ENCODE results near the gene GNG8. TPM values are rescaled to one million over a fixed set of nuclear protein-coding genes. Genes with fewer than 3 reads are reported as not detected.

GNG8 gene
- total RNA-seq, 1 experiment from 2014 or later: not detected

- no peak overlapping the region for H3K4me3 ChIP-seq (ENCODE audit: low read depth in 2 of 2, low read length in 2 of 2)
- no peaks in the 10 kb centered on the region for H3K36me3 ChIP-seq (ENCODE audit: control insufficient read depth, insufficient read depth, low read length)
- DNase-seq (ENCODE audit: low read depth, low spot score) (no peak), ATAC-seq (no peak)
- no peaks in the 10 kb centered on the region for H3K27me3 ChIP-seq (ENCODE audit: control insufficient read depth, insufficient read depth, low read length)
- intact Hi-C loops (cut with micrococcal nuclease; ENCODE audit: unreplicated experiment) (no loop called here), in situ Hi-C loops (cut with HindIII; ENCODE audit: low pct_unique_long_range_greater_than_20kb, low sequenced_read_pairs) (no loop called here)
- no peak overlapping the region for H3K27ac ChIP-seq (ENCODE audit: low read length)
- CTCF ChIA-PET: no interaction called here
- H3K9me3 ChIP-seq (ENCODE audit: control insufficient read depth, insufficient read depth, low read depth, low read length): no peaks in the 10 kb centered on the region
- POLR2A ChIA-PET: no interaction called here
- no TSS peak for BruUV-seq (replicated peaks)
- TF ChIP-seq SIN3A (IDR thresholded peaks at IDR 0.05; ENCODE audit: borderline replicate concordance, insufficient read depth, low read depth, low read length): no peak
- no peak for TF ChIP-seq POLR2AphosphoS5 (IDR thresholded peaks at IDR 0.05; ENCODE audit: low read depth, low read length)
- no peak for TF ChIP-seq TCF7L2 (IDR thresholded peaks at IDR 0.05; ENCODE audit: low read depth, low read length)
- no peak for TF ChIP-seq REST (IDR thresholded peaks at IDR 0.05; ENCODE audit: insufficient read depth in 1 of 2, low read depth in 2 of 2, low read length in 1 of 2)
- TF ChIP-seq CTCF (IDR thresholded peaks at IDR 0.05): no peak
- H3K4me1 ChIP-seq (ENCODE audit: control insufficient read depth, insufficient read depth, low read length): no peaks in the 10 kb centered on the region
Measured at GRCh38 chr19:46586294-46586693, 49.7 kb downstream of the GNG8 start.

- in situ Hi-C loops (cut with HindIII; ENCODE audit: low pct_unique_long_range_greater_than_20kb, low sequenced_read_pairs): no loop called here
- POLR2A ChIA-PET: no interaction called here
Measured at GRCh38 chr19:46585539-46585938, 50.5 kb downstream of the GNG8 start.

More at GRCh38 chr19:46585539-46585938, 50.5 kb downstream of the GNG8 start:
- no peak for ATAC-seq
- Histone ChIP-seq H3K4me3 (ENCODE audit: low read depth in 2 of 2, low read length in 2 of 2) (no peak overlapping the region), H3K9me3 (ENCODE audit: control insufficient read depth, insufficient read depth, low read depth, low read length) (no peaks in the 10 kb centered on the region), H3K36me3 (ENCODE audit: control insufficient read depth, insufficient read depth, low read length) (no peaks in the 10 kb centered on the region), H3K27ac (ENCODE audit: low read length) (no peak overlapping the region), H3K4me1 (ENCODE audit: control insufficient read depth, insufficient read depth, low read length) (no peaks in the 10 kb centered on the region), H3K27me3 (ENCODE audit: control insufficient read depth, insufficient read depth, low read length) (no peaks in the 10 kb centered on the region)
- CTCF ChIA-PET: no interaction called here
- no peak for TF ChIP-seq POLR2AphosphoS5 (IDR thresholded peaks at IDR 0.05; ENCODE audit: low read depth, low read length)
- TF ChIP-seq REST (IDR thresholded peaks at IDR 0.05; ENCODE audit: insufficient read depth in 1 of 2, low read depth in 2 of 2, low read length in 1 of 2): no peak
- TF ChIP-seq TCF7L2 (IDR thresholded peaks at IDR 0.05; ENCODE audit: low read depth, low read length): no peak
- no peak for TF ChIP-seq SIN3A (IDR thresholded peaks at IDR 0.05; ENCODE audit: borderline replicate concordance, insufficient read depth, low read depth, low read length)
- TF ChIP-seq CTCF (IDR thresholded peaks at IDR 0.05): no peak
- no TSS peak for BruUV-seq (replicated peaks)
- no peak for DNase-seq (ENCODE audit: low read depth, low spot score)
- intact Hi-C loops (cut with micrococcal nuclease; ENCODE audit: unreplicated experiment): no loop called here

Other genes starting within 250 kb of the GNG8 start
- 5.4 TPM for gene CCDC8, start 222.6 kb downstream of the GNG8 start, total RNA-seq (2021; ENCODE audit: unreplicated experiment)
- not detected for gene PNMA8C, start 207.3 kb downstream of the GNG8 start, total RNA-seq (2021; ENCODE audit: unreplicated experiment)
- not detected for gene PNMA8A, start 164.6 kb downstream of the GNG8 start, total RNA-seq (2021; ENCODE audit: unreplicated experiment)
- not detected for gene PNMA8B, start 140.3 kb downstream of the GNG8 start, total RNA-seq (2021; ENCODE audit: unreplicated experiment)
- 212 TPM for gene CALM3, start 34.9 kb downstream of the GNG8 start, total RNA-seq (2021; ENCODE audit: unreplicated experiment)
- 0.08 TPM for gene PTGIR, start 11.1 kb downstream of the GNG8 start, total RNA-seq (2021; ENCODE audit: unreplicated experiment)
- 1.0 TPM for gene DACT3, start 25.0 kb upstream of the GNG8 start, total RNA-seq (2021; ENCODE audit: unreplicated experiment)
- 41.2 TPM for gene PRKD2, start 80.9 kb upstream of the GNG8 start, total RNA-seq (2021; ENCODE audit: unreplicated experiment)
- gene FKRP, start 109.9 kb upstream of the GNG8 start, total RNA-seq (2021; ENCODE audit: unreplicated experiment): 21.6 TPM
- 89.5 TPM for gene STRN4, start 110.2 kb upstream of the GNG8 start, total RNA-seq (2021; ENCODE audit: unreplicated experiment)
- 104 TPM for gene SLC1A5, start 152.4 kb upstream of the GNG8 start, total RNA-seq (2021; ENCODE audit: unreplicated experiment)
- gene AP2S1, start 214.6 kb upstream of the GNG8 start, total RNA-seq (2021; ENCODE audit: unreplicated experiment): 146 TPM
- gene ARHGAP35, start 224.8 kb upstream of the GNG8 start, total RNA-seq (2021; ENCODE audit: unreplicated experiment): 64.1 TPM